CD4-positive, alpha-beta memory T cell (primary cell): Measurements from ENCODE around the gene RAC2. TPM values are rescaled to one million over a fixed set of nuclear protein-coding genes. Genes with fewer than 3 reads are reported as not detected.

Experiments used
- CTCF ChIA-PET: fragments of 350-600 bp; sonication (Branson Sonifier 250); formaldehyde crosslinking; loops from one replicate; lab custom pipeline; 2021; ENCODE audit warnings: inconsistent platforms; ENCODE audit not compliant: partially characterized antibody; lab: Charles Lee
- POLR2A ChIA-PET: fragments of 350-600 bp; sonication (Branson Sonifier 250); formaldehyde crosslinking; loops from one replicate; lab custom pipeline; 2021; ENCODE audit not compliant: partially characterized antibody; lab: Charles Lee
- DNase-seq, 5 donors: peaks; one replicate each; pipeline versions ENCODE4 v3.0.0 to v3.0.0-alpha.2; 2020 to 2022; ENCODE audit warnings: mixed read lengths in 1 of 5
- H3K27ac ChIP-seq: one replicate; pipeline ENCODE4 v1.7.0; 2013; ENCODE audit warnings: low read depth, low read length
- H3K27me3 ChIP-seq: 2 replicates; pipeline ENCODE4 v1.7.0; 2013; ENCODE audit warnings: mild to moderate bottlenecking, low read length, moderate library complexity; ENCODE audit not compliant: insufficient read depth
- H3K36me3 ChIP-seq: 2 replicates; pipeline ENCODE4 v1.7.0; 2013; ENCODE audit warnings: mild to moderate bottlenecking, low read length, moderate library complexity; ENCODE audit not compliant: insufficient read depth
- H3K4me1 ChIP-seq: 2 replicates; pipeline ENCODE4 v1.7.0; 2013; ENCODE audit warnings: mild to moderate bottlenecking, low read length, moderate library complexity; ENCODE audit not compliant: insufficient read depth
- H3K4me3 ChIP-seq, 2 donors: one replicate each; pipeline ENCODE4 v1.7.0; 2013; ENCODE audit warnings: low read length in 2 of 2, mild to moderate bottlenecking in 1 of 2
- H3K9me3 ChIP-seq, 2 donors: one replicate each; pipeline ENCODE4 v1.7.0; 2013; ENCODE audit warnings: low read length in 2 of 2, control low read depth in 1 of 2; ENCODE audit not compliant: control insufficient read depth in 1 of 2
- H3K27ac Mint-ChIP-seq, 7 donors: one replicate each; pipeline ENCODE4 v1.8.0; 2020 to 2021; ENCODE audit warnings: mixed read lengths in 7 of 7, mild to moderate bottlenecking in 6 of 7, inconsistent platforms in 3 of 7, moderate library complexity in 3 of 7
- H3K27me3 Mint-ChIP-seq, 2 donors: one replicate each; pipeline ENCODE4 v1.8.0; 2020 to 2021; ENCODE audit warnings: mixed read lengths in 2 of 2
- H3K36me3 Mint-ChIP-seq, 2 donors: one replicate each; pipeline ENCODE4 v1.8.0; 2020 to 2021; ENCODE audit warnings: mixed read lengths in 2 of 2, inconsistent platforms in 1 of 2, mild to moderate bottlenecking in 1 of 2
- H3K4me1 Mint-ChIP-seq, 4 donors: one replicate each; pipeline ENCODE4 v1.8.0; 2020 to 2021; ENCODE audit warnings: mixed read lengths in 4 of 4, mild to moderate bottlenecking in 1 of 4
- H3K4me3 Mint-ChIP-seq, 8 donors: one replicate each; pipeline ENCODE4 v1.8.0; 2020 to 2021; ENCODE audit warnings: mixed read lengths in 8 of 8, mild to moderate bottlenecking in 7 of 8, moderate library complexity in 6 of 8, inconsistent platforms in 3 of 8
- H3K9me3 Mint-ChIP-seq, 8 donors: one replicate each; pipeline ENCODE4 v1.8.0; 2020 to 2021; ENCODE audit warnings: mixed read lengths in 8 of 8, mild to moderate bottlenecking in 5 of 8, inconsistent platforms in 3 of 8, moderate library complexity in 1 of 8
- intact Hi-C: fragments of 100-400 bp; cut with micrococcal nuclease; formaldehyde crosslinking; loops from one replicate; pipeline ENCODE4 v1.15.1; 2023
- polyA plus RNA-seq, 2 donors: library from polyadenylated mRNA; unstranded; fragments of 300-500 nt; fragmentation: Illumina TruSeq; gene quantifications; one replicate each; pipeline ENCODE4 v1.2.3, GENCODE V29; 2021
- total RNA-seq, 2 experiments: library from RNA; stranded (reverse); gene quantifications; one replicate each; pipeline ENCODE4 v1.2.3, GENCODE V29; 2021

The RAC2 gene
- total and polyA plus RNA-seq, 4 experiments from 2014 or later: 304 to 917 (median 521) TPM

DNA sequence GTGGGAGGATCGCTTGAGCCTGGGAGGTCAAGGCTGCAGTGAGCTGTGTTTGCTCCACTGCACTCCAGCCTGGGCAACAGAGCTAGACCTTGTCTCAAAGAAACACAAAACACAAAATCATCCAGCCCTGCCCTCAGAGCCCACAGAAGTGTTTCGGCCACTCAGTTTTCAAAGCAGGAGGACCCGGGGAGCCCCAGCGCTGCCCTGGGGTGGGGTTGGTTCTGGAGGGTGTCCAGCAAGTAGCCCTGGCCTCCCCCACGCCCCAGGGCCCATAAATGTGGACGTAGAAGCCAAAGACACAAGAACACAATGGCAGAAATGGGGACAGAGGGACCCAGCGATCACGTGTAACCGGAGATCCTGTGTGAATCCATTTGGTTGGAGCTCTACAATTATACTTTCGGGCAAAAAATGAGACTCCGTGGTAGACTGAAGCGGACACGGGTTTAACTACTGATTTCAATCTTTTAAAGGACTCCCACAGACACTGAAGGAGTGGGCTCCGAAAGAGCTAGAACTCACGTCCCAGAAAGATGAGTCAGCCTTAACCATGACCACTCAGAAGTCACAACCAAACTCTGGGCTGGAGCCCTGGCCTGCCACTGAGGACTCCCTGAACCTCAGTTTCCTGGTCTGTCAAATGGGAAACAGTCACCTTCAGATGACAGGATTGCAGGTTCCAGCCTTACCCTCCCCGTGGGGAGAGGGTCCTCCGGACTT, 29.2 kb upstream of the RAC2 start:
- H3K27me3 Mint-ChIP-seq: peaks cover 0 to 2% of the 10 kb centered on the region in 2 donors
- ChIA-PET POLR2A (interaction anchor here (0.6 to 10.7 kb wide), 3 partner anchors 9 to 40 kb away, joined by 3 to 111 read pairs (median 4); partner anchors contain the start of gene CYTH4), CTCF (interaction anchor here (1.2 to 2.3 kb wide), 4 partner anchors 12 to 156 kb away, joined by 3 to 7 read pairs (median 4); no protein-coding TSS in a partner anchor)
- no peaks in the 10 kb centered on the region for H3K27me3 ChIP-seq
- H3K9me3 ChIP-seq: no peaks in the 10 kb centered on the region
- no peak overlapping the region for H3K4me3 ChIP-seq
- H3K36me3 Mint-ChIP-seq: no peaks in the 10 kb centered on the region
- H3K4me1 Mint-ChIP-seq: peaks cover 14 to 47% (median 20%) of the 10 kb centered on the region in 4 donors
- H3K27ac ChIP-seq: no peak overlapping the region
- H3K9me3 Mint-ChIP-seq: peaks cover 0 to 2% (median 0%) of the 10 kb centered on the region in 8 donors
- no peak for DNase-seq
- no peak overlapping the region for H3K4me3 Mint-ChIP-seq
- no peak overlapping the region for H3K27ac Mint-ChIP-seq
- peaks cover 19% of the 10 kb centered on the region for H3K4me1 ChIP-seq
- intact Hi-C loops: no loop called here
- no peaks in the 10 kb centered on the region for H3K36me3 ChIP-seq

- Mint-ChIP-seq H3K27ac (peak overlapping the region in 4 of 7 donors; percentile 13 to 67 (median 33)), H3K9me3 (peaks cover 0 to 2% (median 0%) of the 10 kb centered on the region in 8 donors), H3K36me3 (no peaks in the 10 kb centered on the region), H3K4me1 (peaks cover 24 to 62% (median 32%) of the 10 kb centered on the region in 4 donors), H3K27me3 (peaks cover 0 to 2% of the 10 kb centered on the region in 2 donors), H3K4me3 (no peak overlapping the region)
- H3K36me3 ChIP-seq: no peaks in the 10 kb centered on the region
- intact Hi-C loops: no loop called here
- DNase-seq: no peak
- ChIA-PET CTCF (interaction anchor here (0.7 to 5.7 kb wide), 10 partner anchors 9 to 297 kb away, joined by 3 to 41 read pairs (median 6); partner anchors contain the start of gene CYTH4), POLR2A (interaction anchor here (1.1 to 10.7 kb wide), 4 partner anchors 12 to 42 kb away, joined by 3 to 111 read pairs (median 4); partner anchors contain the start of gene CYTH4)
- H3K4me3 ChIP-seq: no peak overlapping the region
- H3K27me3 ChIP-seq: no peaks in the 10 kb centered on the region
- H3K4me1 ChIP-seq: peaks cover 33% of the 10 kb centered on the region
- no peak overlapping the region for H3K27ac ChIP-seq
- H3K9me3 ChIP-seq: no peaks in the 10 kb centered on the region
These were observed 27.0 kb upstream of the RAC2 start for GRCh38 chr22:37270928-37271650.

DNA sequence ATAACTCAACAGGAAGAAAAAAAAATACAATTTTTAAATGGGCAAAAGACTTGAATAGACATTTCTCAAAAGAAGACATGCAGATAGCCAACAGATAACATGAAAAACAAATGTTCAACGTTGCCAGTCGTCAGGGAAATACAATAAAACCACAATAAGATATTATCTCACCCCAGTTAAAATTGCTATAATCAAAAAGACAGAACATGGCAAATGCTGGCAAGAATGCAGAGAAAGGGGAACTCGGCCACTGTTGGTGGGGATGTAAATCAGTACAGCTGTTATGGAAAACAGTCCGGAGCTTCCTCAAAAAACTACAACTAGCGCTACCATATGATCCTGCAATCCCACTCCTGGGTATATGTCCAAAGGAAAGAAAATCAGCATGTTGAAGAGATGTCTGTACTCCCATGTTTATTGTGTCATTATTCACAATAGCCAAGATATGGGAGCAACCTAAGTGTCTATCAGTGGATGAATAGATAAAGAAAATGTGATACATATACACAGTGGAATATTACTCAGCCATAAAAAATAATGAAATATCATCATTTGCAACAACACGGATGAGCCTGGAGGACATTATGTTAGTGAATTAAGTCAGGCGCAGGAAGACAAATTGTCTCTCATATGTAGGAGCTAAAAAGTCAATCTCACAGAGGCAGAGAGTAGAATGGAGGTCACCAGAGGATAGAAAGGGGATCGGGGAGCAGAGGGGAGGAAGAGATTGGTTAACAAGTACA, 26.0 kb upstream of the RAC2 start:
- Mint-ChIP-seq H3K27ac (peak overlapping the region; percentile 14 to 87 (median 57)), H3K36me3 (peaks cover 0 to 3% of the 10 kb centered on the region in 2 donors), H3K9me3 (peaks cover 0 to 2% (median 0%) of the 10 kb centered on the region in 8 donors), H3K4me3 (peak overlapping the region in 5 of 8 donors; percentile 1 to 72 (median 13)), H3K27me3 (no peaks in the 10 kb centered on the region), H3K4me1 (peaks cover 22 to 52% (median 32%) of the 10 kb centered on the region in 4 donors)
- Histone ChIP-seq H3K36me3 (no peaks in the 10 kb centered on the region), H3K9me3 (no peaks in the 10 kb centered on the region), H3K4me3 (no peak overlapping the region), H3K27me3 (no peaks in the 10 kb centered on the region), H3K27ac (no peak overlapping the region), H3K4me1 (peaks cover 26% of the 10 kb centered on the region)
- POLR2A ChIA-PET: interaction anchor here (1.3 to 10.7 kb wide), 4 partner anchors 13 to 43 kb away, joined by 3 to 111 read pairs (median 4); partner anchors contain the start of gene CYTH4
- intact Hi-C loops: no loop called here
- CTCF ChIA-PET: interaction anchor here (0.6 to 5.7 kb wide), 11 partner anchors 11 to 297 kb away, joined by 3 to 41 read pairs (median 6); partner anchors contain the start of genes CYTH4 and RAC2
- DNase-seq: peak in 4 of 5 donors; percentile 35 to 50 (median 44)

GRCh38 chr22:37267661-37268413, 23.8 kb upstream of the RAC2 start:
- peaks cover 26% of the 10 kb centered on the region for H3K4me1 ChIP-seq
- POLR2A ChIA-PET: interaction anchor here (0.8 to 10.7 kb wide), 13 partner anchors 14 to 46 kb away, joined by 3 to 111 read pairs (median 5); partner anchors contain the start of genes CYTH4 and RAC2
- H3K4me3 ChIP-seq: no peak overlapping the region
- H3K27me3 ChIP-seq: no peaks in the 10 kb centered on the region
- peak overlapping the region; percentile 69 for H3K27ac ChIP-seq
- Mint-ChIP-seq H3K27me3 (no peaks in the 10 kb centered on the region), H3K36me3 (peaks cover 0 to 3% of the 10 kb centered on the region in 2 donors), H3K27ac (peak overlapping the region; percentile 83 to 98 (median 95)), H3K9me3 (peaks cover 0 to 11% (median under 1%) of the 10 kb centered on the region in 8 donors), H3K4me3 (peak overlapping the region; percentile 83 to 93 (median 89)), H3K4me1 (peaks cover 22 to 46% (median 32%) of the 10 kb centered on the region in 4 donors)
- intact Hi-C loops: loop anchor here (1.0 to 2.0 kb wide), 6 partner anchors 14 to 299 kb away; partner anchors contain the start of gene CYTH4
- no peaks in the 10 kb centered on the region for H3K36me3 ChIP-seq
- peaks cover 0 to 11% of the 10 kb centered on the region in 2 donors for H3K9me3 ChIP-seq
- no peak for DNase-seq
- CTCF ChIA-PET: interaction anchor here (0.7 to 10.9 kb wide), 19 partner anchors 8 to 325 kb away, joined by 3 to 491 read pairs (median 5); partner anchors contain the start of genes CYTH4, MFNG and RAC2

DNA sequence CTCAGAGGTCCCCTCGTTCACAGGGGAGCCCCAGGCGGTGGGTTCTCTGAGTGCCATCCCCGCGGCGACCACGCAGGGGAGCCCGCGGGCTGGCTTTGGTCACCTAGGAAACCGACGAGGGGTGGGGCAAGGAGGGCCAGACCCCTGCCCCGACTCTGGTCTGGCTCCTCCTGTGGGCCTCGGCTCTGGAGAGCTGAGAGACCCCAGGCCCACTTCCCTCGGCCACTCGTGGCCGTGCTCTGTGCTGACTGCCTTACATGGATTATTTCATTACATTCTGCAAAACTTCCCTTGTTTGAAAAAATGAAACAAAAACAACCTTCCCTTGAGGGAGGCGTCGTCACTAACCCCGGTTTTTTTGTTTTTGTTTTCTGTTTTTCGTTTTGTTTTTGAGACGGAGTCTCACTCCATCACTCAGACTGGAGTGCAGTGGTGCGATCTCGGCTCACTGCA, 23.1 kb upstream of the RAC2 start:
- Histone ChIP-seq H3K27ac (peak overlapping the region; percentile 69), H3K36me3 (no peaks in the 10 kb centered on the region), H3K27me3 (no peaks in the 10 kb centered on the region), H3K4me3 (peak overlapping the region; percentile 69 to 73), H3K4me1 (peaks cover 26% of the 10 kb centered on the region), H3K9me3 (peaks cover 0 to 11% of the 10 kb centered on the region in 2 donors)
- H3K27ac Mint-ChIP-seq: peak overlapping the region; percentile 83 to 98 (median 95)
- H3K4me1 Mint-ChIP-seq: peaks cover 22 to 46% (median 32%) of the 10 kb centered on the region in 4 donors
- peak overlapping the region; percentile 83 to 93 (median 89) for H3K4me3 Mint-ChIP-seq
- H3K27me3 Mint-ChIP-seq: no peaks in the 10 kb centered on the region
- intact Hi-C loops: loop anchor here (1.0 to 2.0 kb wide), 6 partner anchors 15 to 300 kb away; partner anchors contain the start of gene CYTH4
- peak; percentile 65 to 76 (median 72) for DNase-seq
- peaks cover 0 to 3% of the 10 kb centered on the region in 2 donors for H3K36me3 Mint-ChIP-seq
- CTCF ChIA-PET: interaction anchor here (0.8 to 10.9 kb wide), 17 partner anchors 9 to 300 kb away, joined by 3 to 491 read pairs (median 7); partner anchors contain the start of genes CYTH4, MFNG and RAC2
- POLR2A ChIA-PET: interaction anchor here (0.8 to 10.7 kb wide), 11 partner anchors 15 to 46 kb away, joined by 3 to 111 read pairs (median 5); partner anchors contain the start of genes CYTH4 and RAC2
- H3K9me3 Mint-ChIP-seq: peaks cover 0 to 11% (median under 1%) of the 10 kb centered on the region in 8 donors
